Fibroblast of the aortic adventitia (primary cell): ENCODE results near the gene EML4. TPM values are rescaled to one million over a fixed set of nuclear protein-coding genes. Genes with fewer than 3 reads are reported as not detected.
"Not testable (repeated sequence)": the region's sequence is repeated elsewhere in the genome, so short reads cannot be mapped to it uniquely, and the experiment has no call there.

Source experiments
- DNase-seq: peaks from one replicate; pipeline ENCODE4 v3.0.0-alpha.2; 2010; ENCODE audit warnings: low read depth
- H3K4me3 ChIP-seq: 2 replicates; pipeline ENCODE4 v1.5.1; 2011; ENCODE audit warnings: low read depth, mild to moderate bottlenecking, control low read depth, low read length, moderate library complexity
- total RNA-seq: library from RNA; depleted of rRNA; stranded (reverse); fragments of >200 nt; gene quantifications from 2 replicates; pipeline ENCODE4 v1.2.3, GENCODE V29; 2012; ENCODE audit warnings: low replicate concordance
- TF ChIP-seq, protein P1 (sequence below): IDR thresholded peaks from 2 replicates; pipeline ENCODE4 v1.5.1; 2011; ENCODE audit warnings: mild to moderate bottlenecking, low read length, control low read depth, inconsistent platforms; ENCODE audit not compliant: insufficient read depth

The EML4 gene
- total RNA-seq, 1 donor: 50.9 TPM

DNA sequence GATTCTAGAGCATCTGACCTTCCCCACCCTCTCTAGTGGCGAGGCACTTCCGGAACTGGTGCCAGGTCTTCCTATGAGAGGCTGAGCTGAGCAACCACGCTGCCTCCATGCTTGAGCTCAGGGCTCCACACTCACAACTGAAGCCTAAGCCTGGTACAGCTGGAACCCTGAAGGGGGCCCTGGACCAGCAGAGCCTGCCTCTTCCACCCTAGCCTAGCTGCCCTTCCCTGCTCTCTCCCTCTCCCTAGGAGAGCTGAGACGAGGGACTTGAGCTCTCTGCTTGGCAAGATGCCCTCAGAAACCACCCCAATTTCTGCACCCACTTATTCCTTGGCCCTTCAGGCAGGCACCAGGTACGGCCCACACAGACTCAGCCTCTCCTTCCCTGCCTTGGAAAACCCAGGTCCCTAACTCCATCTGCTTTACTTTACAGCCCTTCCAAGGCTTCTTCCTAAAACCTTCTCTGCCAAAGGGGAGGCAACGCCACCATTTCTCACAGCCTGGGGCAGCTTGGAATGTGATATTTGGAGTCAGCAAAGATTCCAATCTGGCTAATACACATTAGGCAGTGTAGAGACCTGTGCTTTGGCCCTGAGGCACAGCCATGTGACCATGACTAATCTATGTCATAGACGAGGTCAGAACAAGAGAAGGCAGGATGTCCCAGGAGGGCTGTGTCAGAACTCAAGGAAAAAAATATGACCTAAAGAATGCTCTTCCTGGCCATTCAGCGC lies 173.1 kb downstream of the EML4 start:
- DNase-seq: peak; percentile 93
- TF ChIP-seq, protein P1, sequence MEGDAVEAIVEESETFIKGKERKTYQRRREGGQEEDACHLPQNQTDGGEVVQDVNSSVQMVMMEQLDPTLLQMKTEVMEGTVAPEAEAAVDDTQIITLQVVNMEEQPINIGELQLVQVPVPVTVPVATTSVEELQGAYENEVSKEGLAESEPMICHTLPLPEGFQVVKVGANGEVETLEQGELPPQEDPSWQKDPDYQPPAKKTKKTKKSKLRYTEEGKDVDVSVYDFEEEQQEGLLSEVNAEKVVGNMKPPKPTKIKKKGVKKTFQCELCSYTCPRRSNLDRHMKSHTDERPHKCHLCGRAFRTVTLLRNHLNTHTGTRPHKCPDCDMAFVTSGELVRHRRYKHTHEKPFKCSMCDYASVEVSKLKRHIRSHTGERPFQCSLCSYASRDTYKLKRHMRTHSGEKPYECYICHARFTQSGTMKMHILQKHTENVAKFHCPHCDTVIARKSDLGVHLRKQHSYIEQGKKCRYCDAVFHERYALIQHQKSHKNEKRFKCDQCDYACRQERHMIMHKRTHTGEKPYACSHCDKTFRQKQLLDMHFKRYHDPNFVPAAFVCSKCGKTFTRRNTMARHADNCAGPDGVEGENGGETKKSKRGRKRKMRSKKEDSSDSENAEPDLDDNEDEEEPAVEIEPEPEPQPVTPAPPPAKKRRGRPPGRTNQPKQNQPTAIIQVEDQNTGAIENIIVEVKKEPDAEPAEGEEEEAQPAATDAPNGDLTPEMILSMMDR: no peak
- no peak overlapping the region for H3K4me3 ChIP-seq

DNA sequence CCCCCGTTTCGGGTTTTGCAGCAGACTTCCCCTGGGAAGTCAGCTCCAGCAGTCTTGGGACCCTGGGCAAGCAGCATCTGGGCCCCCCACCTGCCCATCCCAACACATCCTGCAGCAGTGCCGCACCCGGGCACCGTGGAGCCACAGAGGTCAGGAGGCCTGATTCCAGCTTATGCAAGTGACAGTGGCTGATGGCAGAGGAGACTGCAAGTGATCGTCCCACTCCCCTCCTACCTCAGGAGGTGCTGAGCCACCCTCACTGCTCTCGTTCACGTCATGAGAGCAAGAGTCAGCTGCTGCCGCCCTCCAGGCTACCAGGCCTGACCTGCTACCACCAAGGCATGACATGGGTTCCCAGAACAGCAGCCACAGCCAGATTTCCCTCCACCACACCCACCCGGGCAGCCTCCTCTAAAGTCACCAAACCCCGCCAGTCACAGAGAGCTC lies 173.7 kb downstream of the EML4 start:
- no peak overlapping the region for H3K4me3 ChIP-seq
- TF ChIP-seq, protein P1: no peak
- no peak for DNase-seq

DNA sequence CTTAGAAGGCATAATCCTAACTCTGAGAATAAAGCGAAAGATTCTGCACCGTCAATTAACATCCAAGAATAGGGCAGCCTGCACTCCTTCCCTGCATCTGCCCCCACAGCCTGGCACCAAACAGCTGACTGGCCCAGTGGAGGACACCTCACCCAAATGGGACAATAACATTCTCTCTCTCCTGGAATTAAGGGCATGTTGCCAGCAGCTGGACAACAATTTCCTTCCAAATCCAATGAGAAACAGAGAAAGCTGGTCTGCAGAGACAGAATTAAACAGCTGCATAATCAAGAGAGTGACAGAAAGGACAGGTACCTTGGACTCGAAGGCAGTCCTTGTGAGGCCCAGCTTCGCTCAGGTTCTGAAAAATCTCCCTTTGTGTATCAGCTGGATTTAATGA lies 176.8 kb downstream of the EML4 start:
- no peak for DNase-seq
- H3K4me3 ChIP-seq: no peak overlapping the region
- TF ChIP-seq, protein P1: no peak

DNA sequence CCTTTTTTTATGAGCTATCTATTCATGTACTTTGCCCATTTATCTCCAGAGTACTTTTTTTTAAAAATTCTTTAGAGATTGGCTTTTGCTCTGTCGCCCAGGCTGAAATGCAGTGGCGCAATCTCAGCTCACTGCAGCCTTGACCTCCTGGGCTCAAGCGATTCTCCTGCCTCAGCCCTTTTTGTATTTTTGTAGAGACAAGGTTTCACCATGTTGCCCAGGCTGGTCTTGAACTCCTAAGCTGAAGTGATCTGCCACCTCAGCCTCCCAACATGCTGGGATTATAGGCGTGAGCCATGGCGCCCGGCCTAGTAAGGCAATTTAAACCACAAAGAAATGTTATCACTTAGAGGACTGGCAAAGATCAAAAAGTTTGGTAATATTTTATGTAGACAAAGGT lies 177.7 kb downstream of the EML4 start:
- not testable (repeated sequence) for DNase-seq, H3K4me3 ChIP-seq

DNA sequence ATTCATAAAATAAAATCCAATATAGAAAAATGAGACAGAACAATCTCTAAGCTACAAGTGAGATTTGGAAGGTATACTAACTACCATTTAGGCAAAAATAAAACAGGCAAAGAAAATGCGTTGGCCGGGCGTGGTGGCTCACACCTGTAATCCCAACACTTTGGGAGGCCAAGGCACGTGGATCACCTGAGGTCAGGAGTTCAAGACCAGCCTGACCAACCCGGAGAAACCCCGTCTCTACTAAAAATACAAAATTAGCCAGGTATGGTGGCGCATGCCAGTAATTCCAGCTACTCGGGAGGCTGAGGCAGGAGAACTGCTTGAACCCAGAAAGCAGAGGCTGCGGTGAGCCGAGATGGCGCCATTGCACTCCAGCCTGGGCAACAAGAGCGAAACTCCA lies 178.4 kb downstream of the EML4 start:
- H3K4me3 ChIP-seq, DNase-seq: not testable (repeated sequence)

DNA sequence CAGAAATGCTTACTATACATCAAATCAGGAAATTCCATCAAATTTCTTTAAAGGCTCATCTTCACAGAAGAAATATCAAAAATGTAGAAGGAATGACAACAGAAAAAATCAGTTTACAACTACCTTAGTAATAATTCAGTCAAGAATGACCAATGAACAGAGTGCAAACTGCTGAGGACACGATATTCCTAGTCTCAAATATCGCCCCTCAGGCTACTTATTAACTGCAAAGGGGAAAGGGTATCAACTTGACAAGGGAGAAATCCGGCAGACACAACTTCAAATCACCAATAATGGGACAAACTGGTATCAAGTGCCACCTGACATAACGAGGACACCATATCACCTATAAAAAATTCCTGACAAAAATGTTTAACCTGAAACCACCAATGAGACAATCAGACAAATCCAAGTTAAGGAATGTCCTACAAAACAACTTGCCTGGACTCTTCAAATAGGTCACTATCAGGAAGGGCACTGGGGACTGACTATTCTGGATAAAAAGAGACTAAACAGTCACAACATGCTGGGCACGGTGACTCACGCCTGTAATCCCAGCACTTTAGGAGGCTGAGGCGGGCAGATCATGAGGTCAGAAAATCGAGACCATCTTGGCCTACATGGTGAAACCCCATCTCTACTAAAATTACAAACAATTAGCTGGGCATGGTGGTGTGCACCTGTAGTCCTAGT lies 179.1 kb downstream of the EML4 start:
- TF ChIP-seq, protein P1: no peak
- H3K4me3 ChIP-seq: no peak overlapping the region
- DNase-seq: no peak

DNA sequence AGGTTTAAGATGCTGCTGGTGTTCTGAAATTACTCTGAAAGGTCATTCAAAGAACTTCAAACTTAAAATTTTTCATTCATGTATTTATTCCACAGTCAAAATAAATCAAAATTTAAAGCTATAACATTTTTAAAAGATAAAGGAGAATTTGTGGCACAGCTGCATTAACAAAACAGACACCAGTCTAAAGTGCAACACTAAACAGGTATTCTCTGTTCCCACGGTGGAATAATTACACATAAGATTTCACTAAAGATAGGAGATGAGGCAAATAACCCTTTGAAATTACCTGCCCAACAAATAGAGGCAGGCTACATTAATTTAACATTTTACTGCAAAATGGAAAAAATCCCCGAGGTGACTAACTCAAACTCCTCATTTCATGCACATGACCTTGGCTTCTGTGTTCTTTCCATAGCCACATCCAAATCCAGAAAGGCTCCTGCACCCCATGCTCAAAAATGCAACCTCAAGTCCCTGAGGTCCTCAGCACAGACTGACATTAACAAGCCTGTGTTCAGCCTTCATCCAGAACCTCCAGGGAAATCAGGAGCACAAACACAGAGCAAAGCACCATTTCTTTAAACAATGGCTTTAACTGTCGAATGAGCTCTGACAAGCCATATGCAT lies 181.4 kb downstream of the EML4 start:
- H3K4me3 ChIP-seq: no peak overlapping the region
- no peak for DNase-seq
- TF ChIP-seq, protein P1: no peak
